Activated T-cell treated with anti-CD3 and anti-CD28 coated beads, Interleukin-2, amount 50 U/mL, for 24 hours (primary cell): ENCODE measurements around the gene KATNAL2.

Experiments used
- DNase-seq: peaks from one replicate; pipeline ENCODE4 v3.0.0-alpha.2; 2020
- H3K27ac Mint-ChIP-seq: 2 replicates; pipeline ENCODE4 v1.8.0; 2020; ENCODE audit warnings: mild to moderate bottlenecking, mixed read lengths
- H3K27me3 Mint-ChIP-seq: 2 replicates; pipeline ENCODE4 v1.8.0; 2020; ENCODE audit warnings: mixed read lengths
- H3K36me3 Mint-ChIP-seq: 2 replicates; pipeline ENCODE4 v1.8.0; 2020; ENCODE audit warnings: low read depth, mixed read lengths
- H3K4me1 Mint-ChIP-seq: 2 replicates; pipeline ENCODE4 v1.8.0; 2020; ENCODE audit warnings: low read depth, mixed read lengths
- H3K4me3 Mint-ChIP-seq: 2 replicates; pipeline ENCODE4 v1.8.0; 2020; ENCODE audit warnings: mild to moderate bottlenecking, moderate library complexity, mixed read lengths
- H3K9me3 Mint-ChIP-seq: 2 replicates; pipeline ENCODE4 v1.8.0; 2020; ENCODE audit warnings: mixed read lengths

The KATNAL2 gene

DNA sequence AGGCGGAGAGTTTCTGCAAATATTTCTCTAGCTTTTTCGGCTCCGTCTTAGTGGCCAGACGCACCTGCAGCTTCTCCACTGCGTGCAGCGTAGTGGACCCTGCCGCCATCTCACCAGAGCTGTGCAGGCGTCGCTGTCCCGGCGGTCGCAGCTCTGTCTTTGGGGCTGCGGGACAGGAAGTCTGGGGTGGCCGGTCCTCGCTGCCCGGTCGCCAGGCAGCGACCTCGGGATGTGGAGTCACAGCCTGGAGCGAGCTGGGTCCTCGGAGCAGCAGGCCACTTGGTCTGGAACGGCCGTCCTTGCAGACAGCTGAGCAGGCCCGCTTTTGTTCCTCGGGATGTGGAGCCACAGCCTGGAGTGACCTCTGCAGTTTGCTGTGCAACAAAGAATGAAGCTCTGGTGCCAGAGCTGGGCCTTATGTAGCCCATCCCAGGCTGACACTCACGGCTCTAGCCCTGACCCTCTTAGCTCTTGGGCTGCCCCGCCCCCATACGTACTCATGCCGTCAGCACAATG is 117.8 kb downstream of the KATNAL2 start, which contains the start of gene ELOA2:
Gene ELOA2, minus strand, starts transcription at position 466 of the 516 bp plus-strand sequence. Its CDS starts 357 bp downstream, at position 109.
- Mint-ChIP-seq H3K9me3 (peaks cover 7% of the 10 kb centered on the region), H3K4me1 (no peaks in the 10 kb centered on the region), H3K4me3 (no peak within 1 kb of the TSS), H3K27me3 (peaks cover 18% of the 10 kb centered on the region), H3K27ac (no peak within 1 kb of the TSS), H3K36me3 (no peaks in the 10 kb centered on the region)
- no peak for DNase-seq

DNA sequence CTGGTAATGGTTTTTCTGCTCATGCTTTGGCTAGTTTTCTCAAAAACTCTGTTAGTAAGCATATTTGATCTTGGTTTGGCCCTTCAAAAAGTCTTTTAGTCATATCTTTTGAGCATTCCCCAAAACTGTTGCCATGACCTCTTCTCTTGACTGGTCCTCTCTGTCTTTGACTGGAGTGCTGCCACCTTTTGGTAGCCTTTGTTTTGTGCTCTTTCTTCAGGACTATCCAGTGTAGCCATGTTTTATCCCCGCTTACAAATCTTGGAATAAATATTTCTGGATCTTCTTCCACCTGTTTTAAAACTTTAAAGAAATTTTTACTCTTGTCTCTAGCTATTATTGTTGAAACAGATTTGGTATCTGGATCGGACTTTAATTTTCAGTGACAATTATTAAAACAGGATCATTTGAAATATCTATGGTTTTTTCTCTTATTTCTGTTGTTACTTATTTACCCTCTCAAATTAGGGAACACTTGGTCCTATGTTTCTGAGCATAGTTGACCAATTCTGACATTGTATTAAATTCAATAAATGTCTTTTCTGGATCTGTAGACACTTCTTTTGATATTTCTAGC is 119.0 kb downstream of the KATNAL2 start:
- Mint-ChIP-seq H3K27me3 (peaks cover 23% of the 10 kb centered on the region), H3K4me3 (no peak overlapping the region), H3K27ac (no peak overlapping the region), H3K9me3 (peaks cover 3% of the 10 kb centered on the region), H3K36me3 (no peaks in the 10 kb centered on the region), H3K4me1 (no peaks in the 10 kb centered on the region)
- no peak for DNase-seq

- H3K4me1 Mint-ChIP-seq = no peaks in the 10 kb centered on the region
Observed at GRCh38 chr18:47036927-47037578, 119.7 kb downstream of the KATNAL2 start.

GRCh38 chr18:47040982-47041381 is 123.6 kb downstream of the KATNAL2 start:
- no peaks in the 10 kb centered on the region for H3K36me3 Mint-ChIP-seq
- H3K27ac Mint-ChIP-seq = no peak overlapping the region
- H3K4me3 Mint-ChIP-seq = no peak overlapping the region
- no peak for DNase-seq
- H3K9me3 Mint-ChIP-seq = no peaks in the 10 kb centered on the region
- H3K4me1 Mint-ChIP-seq = no peaks in the 10 kb centered on the region
- H3K27me3 Mint-ChIP-seq = peaks cover 32% of the 10 kb centered on the region

More at GRCh38 chr18:47036927-47037578, 119.7 kb downstream of the KATNAL2 start:
- H3K27ac Mint-ChIP-seq = no peak overlapping the region
- H3K27me3 Mint-ChIP-seq = peaks cover 29% of the 10 kb centered on the region
- no peak overlapping the region for H3K4me3 Mint-ChIP-seq
- DNase-seq = no peak
- no peaks in the 10 kb centered on the region for H3K36me3 Mint-ChIP-seq
- peaks cover 3% of the 10 kb centered on the region for H3K9me3 Mint-ChIP-seq

DNA sequence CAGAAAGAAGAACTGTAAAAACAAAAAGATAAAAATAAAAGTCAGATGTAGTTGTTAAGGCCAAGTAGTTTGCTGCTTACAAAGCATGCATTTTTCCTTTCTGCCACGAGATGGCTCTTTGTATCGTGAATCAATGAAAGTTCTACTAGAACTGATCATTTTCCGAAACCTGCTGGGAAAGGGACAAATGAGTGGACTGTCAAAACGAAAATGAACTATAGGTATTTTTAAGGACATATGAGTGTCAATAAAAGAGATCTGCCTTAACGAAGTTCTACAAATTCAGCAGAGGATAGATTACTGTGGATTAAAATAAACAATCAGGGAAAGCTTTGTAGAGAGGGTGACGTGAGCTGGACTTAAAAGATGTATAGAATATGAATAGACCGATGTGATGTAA is 133.1 kb downstream of the KATNAL2 start:
- H3K27ac Mint-ChIP-seq = no peak overlapping the region
- no peaks in the 10 kb centered on the region for H3K36me3 Mint-ChIP-seq
- H3K4me3 Mint-ChIP-seq = no peak overlapping the region
- no peak for DNase-seq
- no peaks in the 10 kb centered on the region for H3K9me3 Mint-ChIP-seq
- H3K4me1 Mint-ChIP-seq = no peaks in the 10 kb centered on the region
- H3K27me3 Mint-ChIP-seq = peaks cover 6% of the 10 kb centered on the region

- no peaks in the 10 kb centered on the region for H3K4me1 Mint-ChIP-seq
- peaks cover 6% of the 10 kb centered on the region for H3K27me3 Mint-ChIP-seq
- no peak overlapping the region for H3K27ac Mint-ChIP-seq
- H3K36me3 Mint-ChIP-seq = no peaks in the 10 kb centered on the region
- no peak overlapping the region for H3K4me3 Mint-ChIP-seq
- no peaks in the 10 kb centered on the region for H3K9me3 Mint-ChIP-seq
- DNase-seq = no peak
Observed at GRCh38 chr18:47054369-47054768, 137.0 kb downstream of the KATNAL2 start.

DNA sequence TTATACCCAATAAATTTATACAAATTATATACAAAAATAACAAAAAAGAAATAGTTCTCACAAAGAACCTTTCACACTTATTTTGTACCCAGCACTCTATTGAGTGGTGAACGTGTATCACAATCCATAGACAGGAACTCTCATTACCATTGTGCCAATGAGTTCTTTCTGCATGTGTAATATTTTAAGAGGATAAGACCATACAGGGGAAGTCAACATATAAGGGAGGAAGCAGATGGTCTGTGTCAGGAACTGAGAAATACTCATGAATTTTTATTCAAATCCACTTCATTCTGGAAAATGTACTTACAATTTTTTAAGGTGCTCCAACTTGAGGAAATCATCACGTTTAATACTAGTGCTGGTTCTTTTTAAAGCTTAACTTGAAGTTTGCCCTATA is 145.1 kb downstream of the KATNAL2 start:
- Mint-ChIP-seq H3K27me3 (no peaks in the 10 kb centered on the region), H3K9me3 (no peaks in the 10 kb centered on the region)
- DNase-seq = no peak

DNA sequence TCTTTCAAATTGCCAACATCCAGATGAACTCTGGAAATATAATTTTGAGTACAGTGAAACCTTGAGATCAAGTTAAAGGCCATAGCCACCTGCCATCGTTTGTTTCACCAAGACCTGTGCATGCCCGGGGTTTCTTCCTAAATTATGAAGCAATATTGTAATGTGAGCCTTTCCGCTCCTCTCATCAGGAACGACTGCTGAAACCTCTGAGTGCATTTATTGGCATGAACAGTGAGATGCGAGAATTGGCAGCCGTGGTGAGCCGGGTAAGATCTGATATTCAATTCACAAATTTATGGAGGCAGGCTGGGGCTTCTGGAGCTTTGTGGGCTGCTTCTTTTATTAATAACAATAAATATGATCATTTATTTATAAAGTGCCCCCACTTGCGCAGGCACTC is 145.7 kb downstream of the KATNAL2 start:
- no peak for DNase-seq
- no peak overlapping the region for H3K4me3 Mint-ChIP-seq

More for the DNA sequence above, 145.1 kb downstream of the KATNAL2 start:
- H3K27ac Mint-ChIP-seq = no peak overlapping the region
- no peak overlapping the region for H3K4me3 Mint-ChIP-seq
- no peaks in the 10 kb centered on the region for H3K36me3 Mint-ChIP-seq
- H3K4me1 Mint-ChIP-seq = no peaks in the 10 kb centered on the region

DNA sequence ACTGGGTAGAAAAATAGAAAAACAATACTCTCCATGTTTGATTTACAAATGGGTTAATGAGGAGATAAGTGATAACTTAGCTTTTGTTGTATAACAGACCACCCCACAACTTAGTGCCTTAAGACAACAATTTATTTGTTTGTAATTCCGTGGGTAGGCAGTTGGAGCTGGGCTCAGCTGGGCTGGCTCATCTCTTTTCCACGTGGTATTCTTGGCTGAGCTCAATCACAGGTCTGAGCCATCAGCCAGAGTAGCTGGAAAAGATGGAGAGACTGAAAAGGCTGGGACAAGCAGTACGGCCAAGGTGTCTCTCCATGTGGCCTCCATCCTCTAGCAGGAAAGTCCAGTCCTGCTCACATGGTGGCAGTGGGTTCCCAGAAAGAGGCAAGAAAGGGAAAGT is 150.2 kb downstream of the KATNAL2 start:
- Mint-ChIP-seq H3K27ac (no peak overlapping the region), H3K4me1 (no peaks in the 10 kb centered on the region), H3K36me3 (no peaks in the 10 kb centered on the region), H3K27me3 (peaks cover 11% of the 10 kb centered on the region), H3K9me3 (no peaks in the 10 kb centered on the region), H3K4me3 (no peak overlapping the region)
- DNase-seq = no peak

More for the DNA sequence above, 145.7 kb downstream of the KATNAL2 start:
- Mint-ChIP-seq H3K9me3 (no peaks in the 10 kb centered on the region), H3K27me3 (no peaks in the 10 kb centered on the region), H3K36me3 (no peaks in the 10 kb centered on the region), H3K27ac (no peak overlapping the region), H3K4me1 (no peaks in the 10 kb centered on the region)

DNA sequence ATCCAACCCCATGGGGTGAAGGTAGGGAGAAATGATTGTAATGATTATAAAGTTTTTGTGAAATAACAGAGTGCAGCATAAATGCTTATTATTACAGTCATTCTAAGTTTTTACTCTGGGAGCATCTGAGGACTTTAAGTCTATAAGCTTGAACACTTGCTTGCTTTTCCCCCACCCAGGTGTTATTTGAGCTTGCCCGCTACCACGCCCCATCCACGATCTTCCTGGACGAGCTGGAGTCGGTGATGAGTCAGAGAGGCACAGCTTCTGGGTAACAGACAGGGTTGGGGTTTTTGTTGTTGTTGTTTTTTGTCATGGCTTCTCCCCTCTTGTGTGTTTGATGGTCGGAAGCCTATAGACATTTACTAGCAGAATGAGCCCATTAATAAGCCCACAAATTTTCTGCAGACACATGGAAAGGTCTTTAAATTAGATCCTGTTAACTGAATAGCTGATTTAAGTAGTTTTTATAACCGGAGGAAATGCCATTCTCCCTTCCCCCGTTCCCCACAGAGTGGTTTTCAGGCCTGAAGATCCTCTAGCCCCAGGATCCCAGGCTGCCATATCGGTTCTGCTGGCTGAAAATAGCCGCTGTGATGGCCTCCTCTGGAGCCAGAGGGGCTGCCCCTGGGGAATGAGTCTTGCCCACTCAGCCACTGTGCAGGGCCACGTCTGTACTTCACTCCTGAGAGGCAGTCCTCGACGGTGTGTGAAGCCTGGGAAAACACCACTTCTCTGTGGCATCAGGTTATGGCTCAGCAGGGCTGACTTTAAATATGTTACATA is 157.9 kb downstream of the KATNAL2 start:
- Mint-ChIP-seq H3K4me1 (peaks cover 3% of the 10 kb centered on the region), H3K4me3 (no peak overlapping the region), H3K9me3 (no peaks in the 10 kb centered on the region), H3K27me3 (peaks cover 19% of the 10 kb centered on the region), H3K36me3 (peaks cover 1% of the 10 kb centered on the region), H3K27ac (no peak overlapping the region)
- DNase-seq = no peak

- Mint-ChIP-seq H3K9me3 (no peaks in the 10 kb centered on the region), H3K4me3 (no peak overlapping the region), H3K27me3 (peaks cover 10% of the 10 kb centered on the region), H3K27ac (no peak overlapping the region), H3K36me3 (peaks cover 1% of the 10 kb centered on the region), H3K4me1 (peaks cover 3% of the 10 kb centered on the region)
- DNase-seq = no peak
Observed at GRCh38 chr18:47077111-47077510, 159.7 kb downstream of the KATNAL2 start.

GRCh38 chr18:47080872-47081271 is 163.5 kb downstream of the KATNAL2 start:
- H3K27me3 Mint-ChIP-seq = no peaks in the 10 kb centered on the region

GRCh38 chr18:47081578-47081977 is 164.2 kb downstream of the KATNAL2 start:
- DNase-seq = no peak
- no peaks in the 10 kb centered on the region for H3K9me3 Mint-ChIP-seq
- no peak overlapping the region for H3K27ac Mint-ChIP-seq
- no peaks in the 10 kb centered on the region for H3K27me3 Mint-ChIP-seq
- H3K4me1 Mint-ChIP-seq = no peaks in the 10 kb centered on the region
- no peak overlapping the region for H3K4me3 Mint-ChIP-seq
- peaks cover 8% of the 10 kb centered on the region for H3K36me3 Mint-ChIP-seq

More at GRCh38 chr18:47080872-47081271, 163.5 kb downstream of the KATNAL2 start:
- no peak for DNase-seq
- no peak overlapping the region for H3K4me3 Mint-ChIP-seq
- H3K4me1 Mint-ChIP-seq = no peaks in the 10 kb centered on the region
- no peak overlapping the region for H3K27ac Mint-ChIP-seq
- H3K9me3 Mint-ChIP-seq = no peaks in the 10 kb centered on the region
- peaks cover 3% of the 10 kb centered on the region for H3K36me3 Mint-ChIP-seq

- Mint-ChIP-seq H3K4me3 (no peak overlapping the region), H3K27me3 (no peaks in the 10 kb centered on the region), H3K27ac (no peak overlapping the region), H3K9me3 (no peaks in the 10 kb centered on the region), H3K36me3 (peaks cover 32% of the 10 kb centered on the region), H3K4me1 (no peaks in the 10 kb centered on the region)
- DNase-seq = no peak
Observed at GRCh38 chr18:47087676-47088075, 170.3 kb downstream of the KATNAL2 start.

- H3K27me3 Mint-ChIP-seq = no peaks in the 10 kb centered on the region
- H3K27ac Mint-ChIP-seq = no peak overlapping the region
- H3K36me3 Mint-ChIP-seq = peaks cover 22% of the 10 kb centered on the region
- H3K4me1 Mint-ChIP-seq = no peaks in the 10 kb centered on the region
- DNase-seq = no peak
- H3K4me3 Mint-ChIP-seq = no peak overlapping the region
- no peaks in the 10 kb centered on the region for H3K9me3 Mint-ChIP-seq
Observed at GRCh38 chr18:47095810-47096209, 178.4 kb downstream of the KATNAL2 start.
